ENCODE results near the gene BPGM. TPM values are rescaled to one million over a fixed set of nuclear protein-coding genes. Genes with fewer than 3 reads are reported as not detected.
"Not testable (repeated sequence)": the region's sequence is repeated elsewhere in the genome, so short reads cannot be mapped to it uniquely, and the experiment has no call there.

The BPGM gene
- total RNA-seq, 1 donor from 2014 or later, result 21.1 TPM

GRCh38 chr7:134639683-134640279 lies 6.9 kb upstream of the BPGM start:
- no peak for DNase-seq (ENCODE audit: low read depth, low spot score)
- H3K4me1 Mint-ChIP-seq, result no peaks in the 10 kb centered on the region
- TF ChIP-seq CTCF (conservative IDR thresholded peaks at IDR 0.05), result no peak
- H3K36me3 Mint-ChIP-seq (ENCODE audit: low read depth), result no peaks in the 10 kb centered on the region
- no peak overlapping the region for H3K4me3 Mint-ChIP-seq
- H3K27ac Mint-ChIP-seq (ENCODE audit: unreplicated experiment), result no peak overlapping the region
- peaks cover 42% of the 10 kb centered on the region for H3K27me3 Mint-ChIP-seq (ENCODE audit: low read depth)
- H3K9me3 Mint-ChIP-seq, result no peaks in the 10 kb centered on the region

- Mint-ChIP-seq H3K27ac (ENCODE audit: unreplicated experiment) (no peak overlapping the region), H3K36me3 (ENCODE audit: low read depth) (no peaks in the 10 kb centered on the region), H3K4me3 (no peak overlapping the region), H3K4me1 (no peaks in the 10 kb centered on the region), H3K9me3 (no peaks in the 10 kb centered on the region), H3K27me3 (ENCODE audit: low read depth) (peaks cover 40% of the 10 kb centered on the region)
- no peak for TF ChIP-seq CTCF (conservative IDR thresholded peaks at IDR 0.05)
- DNase-seq (ENCODE audit: low read depth, low spot score), result no peak
These were observed 5.6 kb upstream of the BPGM start for GRCh38 chr7:134640842-134641715.

- H3K4me1 Mint-ChIP-seq; H3K27ac Mint-ChIP-seq (ENCODE audit: unreplicated experiment); H3K36me3 Mint-ChIP-seq (ENCODE audit: low read depth); H3K4me3 Mint-ChIP-seq; DNase-seq (ENCODE audit: low read depth, low spot score); H3K9me3 Mint-ChIP-seq: not testable (repeated sequence)
- peaks cover 40% of the 10 kb centered on the region for H3K27me3 Mint-ChIP-seq (ENCODE audit: low read depth)
These were observed 4.7 kb upstream of the BPGM start for GRCh38 chr7:134641981-134642380.

- Mint-ChIP-seq H3K9me3 (no peaks in the 10 kb centered on the region), H3K27me3 (ENCODE audit: low read depth) (peaks cover 40% of the 10 kb centered on the region), H3K4me3 (no peak overlapping the region), H3K4me1 (no peaks in the 10 kb centered on the region), H3K36me3 (ENCODE audit: low read depth) (no peaks in the 10 kb centered on the region), H3K27ac (ENCODE audit: unreplicated experiment) (no peak overlapping the region)
- no peak for TF ChIP-seq CTCF (conservative IDR thresholded peaks at IDR 0.05)
- DNase-seq (ENCODE audit: low read depth, low spot score), result no peak
These were observed 3.5 kb upstream of the BPGM start for GRCh38 chr7:134643131-134643530.

GRCh38 chr7:134645478-134645877 lies 1.2 kb upstream of the BPGM start:
- H3K36me3 Mint-ChIP-seq (ENCODE audit: low read depth), result peaks cover 7% of the 10 kb centered on the region
- no peak overlapping the region for H3K4me3 Mint-ChIP-seq
- no peak for TF ChIP-seq CTCF (conservative IDR thresholded peaks at IDR 0.05)
- no peak for DNase-seq (ENCODE audit: low read depth, low spot score)
- H3K9me3 Mint-ChIP-seq, result no peaks in the 10 kb centered on the region
- H3K27ac Mint-ChIP-seq (ENCODE audit: unreplicated experiment), result no peak overlapping the region
- peaks cover 26% of the 10 kb centered on the region for H3K27me3 Mint-ChIP-seq (ENCODE audit: low read depth)
- H3K4me1 Mint-ChIP-seq, result peaks cover 8% of the 10 kb centered on the region

GRCh38 chr7:134645935-134646334 lies 718 bp upstream of the BPGM start:
- Mint-ChIP-seq H3K4me3 (no peak overlapping the region), H3K36me3 (ENCODE audit: low read depth) (peaks cover 7% of the 10 kb centered on the region), H3K4me1 (peaks cover 8% of the 10 kb centered on the region), H3K9me3 (no peaks in the 10 kb centered on the region), H3K27me3 (ENCODE audit: low read depth) (peaks cover 22% of the 10 kb centered on the region), H3K27ac (ENCODE audit: unreplicated experiment) (no peak overlapping the region)
- no peak for DNase-seq (ENCODE audit: low read depth, low spot score)
- no peak for TF ChIP-seq CTCF (conservative IDR thresholded peaks at IDR 0.05)

Data from neural crest cell (in vitro differentiated cells).